Left forelimb (tissue), 1 donor: ENCODE measurements around the gene COG7.
"Not testable (repeated sequence)": the region's sequence is repeated elsewhere in the genome, so short reads cannot be mapped to it uniquely, and the experiment has no call there.

ENCODE experiments used
- DNase-seq: peaks from one replicate; pipeline ENCODE4 v3.0.0-alpha.2; 2018; ENCODE audit warnings: low spot score

COG7 gene

DNA sequence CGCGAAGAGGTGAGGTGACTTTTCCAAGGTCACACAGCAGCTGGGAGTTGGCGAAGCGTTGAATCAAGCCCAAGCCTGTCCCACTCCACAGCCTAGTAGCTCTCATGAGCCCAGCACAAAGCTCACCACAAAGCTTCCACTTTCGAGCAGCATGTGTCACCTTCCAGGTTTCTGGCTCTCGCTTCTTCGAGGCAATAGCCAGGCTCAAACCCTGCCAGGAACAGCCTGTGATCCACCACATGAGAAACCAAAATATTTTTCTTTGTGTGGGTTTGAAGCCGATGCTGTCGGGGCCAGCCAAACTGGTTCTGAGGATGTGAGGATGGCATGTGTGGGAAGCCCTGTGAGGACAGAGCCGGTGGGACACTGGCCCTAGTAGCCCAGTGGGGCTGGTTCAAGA, 68.1 kb downstream of the COG7 start:
- DNase-seq: no peak

- no peak for DNase-seq
These were observed 69.1 kb downstream of the COG7 start for GRCh38 chr16:23383881-23384280.

DNA sequence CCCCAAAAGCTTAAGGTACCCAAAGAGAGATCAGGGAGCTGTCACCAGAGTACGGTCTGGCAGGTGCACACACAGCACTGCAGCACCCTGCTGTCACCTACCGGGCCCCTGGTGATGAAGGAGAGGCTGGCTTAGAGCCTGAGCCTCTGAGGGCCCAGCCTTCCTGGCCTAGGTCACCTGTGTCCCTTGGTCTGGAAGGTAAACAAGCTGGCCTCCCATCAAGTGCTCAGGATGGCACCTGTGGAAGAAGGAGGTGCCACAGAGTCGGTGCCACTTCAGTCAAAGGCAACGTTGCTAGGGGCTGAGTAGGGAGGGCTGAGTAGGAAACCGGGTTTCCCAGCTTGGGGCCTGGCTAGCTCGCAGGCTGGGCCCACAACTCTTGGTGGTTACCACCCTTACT, 70.7 kb downstream of the COG7 start:
- no peak for DNase-seq

DNA sequence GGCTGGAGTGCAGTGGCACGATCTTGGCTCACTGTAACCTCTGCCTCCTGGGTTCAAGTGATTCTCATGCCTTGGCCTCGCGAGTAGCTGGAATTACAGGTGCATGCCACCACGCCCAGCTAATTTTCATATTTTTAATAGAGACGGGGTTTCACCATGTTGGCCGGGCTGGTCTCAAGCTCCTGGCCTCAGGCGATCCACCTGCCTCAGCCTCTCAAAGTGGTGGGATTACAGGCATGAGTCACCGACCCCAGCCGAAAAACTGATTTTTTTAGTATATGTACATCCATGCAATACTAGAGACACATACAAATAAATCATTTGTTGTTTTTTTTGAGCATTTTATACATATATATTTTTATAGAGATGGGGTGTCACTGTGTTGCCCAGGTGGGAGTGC, 71.3 kb downstream of the COG7 start:
- not testable (repeated sequence) for DNase-seq

- DNase-seq: no peak
These were observed 72.5 kb downstream of the COG7 start for GRCh38 chr16:23380501-23380951.

GRCh38 chr16:23379707-23380106, 73.3 kb downstream of the COG7 start:
- no peak for DNase-seq

DNA sequence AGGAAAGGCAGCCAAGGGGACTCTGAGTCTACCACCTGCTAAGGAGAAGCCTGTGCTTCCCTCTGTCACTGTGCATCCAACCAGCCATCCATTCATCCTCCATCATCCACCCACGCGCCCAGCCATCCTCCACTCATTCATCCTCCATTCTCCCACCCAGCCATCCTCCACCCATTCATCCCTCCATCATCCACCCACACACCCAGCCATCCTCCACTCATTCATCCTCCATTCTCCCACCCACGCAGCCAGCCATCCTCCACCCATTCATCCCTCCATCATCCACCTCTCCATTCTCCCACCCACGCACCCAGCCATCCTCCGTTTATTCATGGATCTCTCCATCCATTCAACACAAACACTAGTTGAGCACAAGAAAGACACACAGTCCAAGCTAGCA, 74.1 kb downstream of the COG7 start:
- DNase-seq: no peak

GRCh38 chr16:23378256-23378655, 74.7 kb downstream of the COG7 start:
- DNase-seq: no peak

DNA sequence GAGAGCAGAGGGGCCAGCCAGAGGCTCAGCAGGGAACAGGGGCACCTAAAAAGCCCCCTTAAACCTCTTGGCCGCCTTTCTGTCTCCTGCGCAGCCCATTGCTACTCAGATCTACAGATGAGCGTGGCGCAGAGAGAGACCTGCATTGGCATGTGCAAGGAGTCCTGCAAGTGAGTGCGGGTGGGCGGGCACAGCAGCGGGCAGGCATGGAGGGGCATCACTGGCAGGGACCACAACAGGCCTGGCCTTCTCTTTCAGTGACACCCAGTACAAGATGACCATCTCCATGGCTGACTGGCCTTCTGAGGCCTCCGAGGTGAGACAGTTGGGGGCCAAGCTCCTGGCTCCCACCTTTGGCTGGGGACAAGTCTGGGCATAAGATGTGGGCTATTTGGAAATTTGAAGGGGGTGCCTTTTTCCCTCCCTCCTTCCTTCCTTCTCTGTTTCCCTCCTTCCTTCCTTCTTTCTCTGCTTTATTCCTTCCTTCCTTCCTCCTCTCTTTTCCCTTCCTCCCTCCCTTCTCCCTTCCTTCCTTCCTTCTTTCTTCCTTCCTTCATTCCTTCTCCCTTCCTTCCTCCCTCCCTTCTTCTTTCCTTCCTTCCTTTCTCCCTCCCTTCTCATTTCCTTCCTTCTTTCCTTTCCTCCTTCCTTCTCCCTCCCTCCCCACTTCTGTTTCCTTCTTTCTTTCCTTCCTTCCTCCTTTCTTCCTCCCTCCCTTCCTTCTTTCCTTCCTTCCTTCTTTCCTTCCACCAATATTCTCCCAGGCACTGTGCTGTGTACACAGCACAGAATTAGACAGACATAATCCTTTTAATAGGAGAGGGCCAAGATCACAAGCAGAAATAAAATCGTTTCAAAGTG, 75.7 kb downstream of the COG7 start:
- no peak for DNase-seq

- DNase-seq: no peak
These were observed 77.3 kb downstream of the COG7 start for GRCh38 chr16:23375643-23376042.

- DNase-seq: no peak
These were observed 78.1 kb downstream of the COG7 start for GRCh38 chr16:23374721-23375510.

DNA sequence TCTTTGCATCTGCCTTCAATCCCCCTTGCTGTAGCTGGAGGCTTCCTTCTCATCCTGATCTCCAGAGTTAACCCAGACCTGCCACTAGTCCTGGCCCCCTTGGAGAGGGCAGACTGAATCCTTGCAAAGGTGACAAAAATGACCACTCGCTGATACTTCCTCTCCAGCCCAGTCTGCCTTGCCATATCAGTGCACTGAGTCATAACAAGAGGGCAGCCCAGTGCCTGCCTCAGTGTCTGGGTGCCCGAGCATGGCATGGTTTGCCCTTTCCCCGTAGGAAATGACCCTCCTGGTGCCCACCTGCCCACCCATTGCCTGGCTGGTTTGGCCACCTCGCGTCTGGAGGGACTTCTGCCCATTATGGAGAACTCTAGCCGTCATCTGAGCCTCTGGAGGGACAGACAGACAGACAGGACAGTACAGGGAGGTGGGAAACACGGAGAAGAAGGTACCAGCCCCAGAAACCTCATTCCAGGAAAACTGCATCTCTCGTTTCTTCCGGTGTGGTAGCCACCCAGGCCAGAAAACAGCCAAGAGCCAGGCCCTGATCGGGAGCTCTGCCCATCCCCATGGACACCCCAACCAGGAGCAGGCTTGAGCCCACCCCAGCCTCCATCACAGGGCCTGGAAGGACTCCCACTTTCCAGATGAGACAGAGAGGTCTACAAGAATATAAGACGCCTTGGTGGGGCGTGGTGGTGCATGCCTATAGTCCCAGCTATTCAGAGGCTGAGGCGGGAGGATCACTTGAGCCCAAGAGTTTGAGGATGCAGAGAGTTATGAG, 79.4 kb downstream of the COG7 start:
- DNase-seq: no peak

- DNase-seq: no peak
These were observed 81.6 kb downstream of the COG7 start for GRCh38 chr16:23371368-23371767.

DNA sequence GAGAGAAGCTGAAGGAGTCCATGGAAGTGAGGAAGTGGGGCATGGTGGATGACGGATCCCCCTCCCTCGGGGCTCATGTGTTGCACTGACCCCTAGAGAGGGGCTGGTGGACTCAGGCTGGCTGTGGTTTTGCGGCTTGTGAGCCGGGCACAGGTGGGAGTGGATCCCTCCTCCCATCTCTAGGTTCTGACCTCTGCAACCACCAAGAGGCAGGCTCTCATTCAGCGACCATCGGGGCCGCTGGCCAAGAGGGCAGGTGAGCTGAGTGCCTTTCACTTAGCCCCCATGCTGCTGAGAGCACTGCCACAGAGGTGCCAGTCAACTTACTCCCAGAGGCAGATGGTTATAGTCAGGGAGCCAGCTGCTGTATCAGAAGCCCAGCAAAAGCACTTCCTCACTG, 83.6 kb downstream of the COG7 start:
- no peak for DNase-seq

GRCh38 chr16:23368469-23368868, 84.5 kb downstream of the COG7 start:
- DNase-seq: no peak

DNA sequence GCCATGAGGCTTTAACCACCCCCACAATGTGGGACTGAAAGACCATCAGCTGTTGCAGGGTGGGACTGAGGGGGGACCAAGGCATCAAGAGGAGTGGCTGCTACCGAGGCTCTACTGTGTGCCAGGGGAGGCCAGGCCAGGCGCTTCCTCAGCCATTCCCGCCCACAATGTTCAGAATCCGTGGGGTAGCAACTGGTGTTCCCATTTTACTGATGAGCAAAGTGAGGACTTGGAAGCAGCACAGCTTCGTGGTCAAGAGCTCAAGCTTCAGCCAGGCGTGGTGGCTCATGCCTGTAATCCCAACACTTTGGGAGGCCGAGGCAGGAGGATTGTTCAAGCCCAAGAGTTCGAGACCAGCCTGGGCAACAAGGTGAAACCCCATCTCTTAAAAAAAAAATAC, 85.0 kb downstream of the COG7 start:
- no peak for DNase-seq

- DNase-seq: no peak
These were observed 85.4 kb downstream of the COG7 start for GRCh38 chr16:23367564-23367963.

DNA sequence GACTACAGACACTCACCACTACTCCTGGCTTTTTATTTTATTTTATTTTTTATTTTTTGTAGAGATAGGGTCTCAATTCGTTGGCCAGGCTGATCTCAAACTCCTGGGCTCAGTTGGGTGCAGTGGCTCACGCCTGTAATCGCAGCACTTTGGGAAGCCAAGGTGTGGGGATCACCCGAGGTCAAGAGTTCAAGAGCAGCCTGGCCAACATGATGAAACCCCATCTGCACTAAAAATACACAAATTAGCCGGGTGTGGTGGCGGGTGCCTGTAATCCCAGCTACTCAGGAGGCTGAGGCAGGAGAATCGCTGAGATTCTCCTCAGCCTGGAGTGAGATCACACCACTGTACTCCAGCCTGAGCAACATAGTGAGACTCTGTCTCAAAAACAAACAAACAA, 86.6 kb downstream of the COG7 start:
- not testable (repeated sequence) for DNase-seq

DNA sequence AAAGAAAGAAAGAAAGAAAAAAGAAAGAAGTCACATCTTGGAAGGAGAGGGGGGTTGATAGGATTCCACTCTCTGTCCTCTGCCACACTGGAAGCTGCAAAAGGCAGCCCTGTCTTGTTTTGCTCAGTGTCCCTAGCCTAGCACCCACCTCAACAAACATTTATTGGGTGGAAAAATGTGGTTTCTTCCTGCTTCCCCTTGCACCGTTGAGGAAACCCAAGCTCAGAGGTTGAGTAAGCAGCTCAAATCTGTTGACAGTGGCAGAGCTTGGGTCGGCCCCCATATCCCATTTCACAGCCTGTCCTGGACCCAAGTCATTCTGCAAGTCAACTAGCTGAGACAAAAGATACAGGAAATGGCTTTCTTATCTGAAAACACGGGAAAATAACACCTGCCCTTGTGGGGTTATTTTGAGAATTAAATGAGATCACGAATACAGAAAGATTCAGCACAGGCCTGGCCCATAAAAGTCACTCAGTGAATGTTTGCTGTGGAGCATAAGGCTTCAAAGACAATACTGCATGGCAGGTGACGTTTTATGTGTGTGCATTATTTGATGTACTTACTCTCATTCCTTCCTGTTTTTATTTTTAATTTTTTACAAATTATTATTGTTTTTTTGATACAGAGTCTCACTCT, 87.3 kb downstream of the COG7 start:
- peak; percentile 25 for DNase-seq

GRCh38 chr16:23362460-23363317, 90.3 kb downstream of the COG7 start:
- DNase-seq: no peak
